Karpas-422 (cell line): Measurements from ENCODE around the gene DNAH17. TPM values are rescaled to one million over a fixed set of nuclear protein-coding genes. Genes with fewer than 3 reads are reported as not detected.

Experiments used
- DNase-seq: peaks from one replicate; pipeline ENCODE4 v3.0.0-alpha.2; 2015
- H2AFZ ChIP-seq: fragments of 200-600 bp; sonication (generic); 2 replicates; pipeline ENCODE4 v1.6.1; 2014; ENCODE audit warnings: antibody characterized with exemption, low read length, mixed read lengths
- H3K27ac ChIP-seq: fragments of 200-600 bp; sonication (generic); 2 replicates; pipeline ENCODE4 v1.5.1; 2014; ENCODE audit warnings: mild to moderate bottlenecking, low read length, moderate library complexity
- H3K27me3 ChIP-seq: fragments of 200-600 bp; sonication (generic); 2 replicates; pipeline ENCODE4 v1.6.1; 2014; ENCODE audit warnings: low read length, mixed read lengths
- H3K36me3 ChIP-seq: fragments of 200-600 bp; sonication (generic); 2 replicates; pipeline ENCODE4 v1.6.1; 2014; ENCODE audit warnings: low read length, mixed read lengths; ENCODE audit not compliant: insufficient read depth
- H3K4me1 ChIP-seq: fragments of 200-600 bp; sonication (generic); 2 replicates; pipeline ENCODE4 v1.6.1; 2014; ENCODE audit warnings: mild to moderate bottlenecking, low read length, mixed read lengths
- H3K4me2 ChIP-seq: fragments of 200-600 bp; sonication (generic); 2 replicates; pipeline ENCODE4 v1.6.1; 2014; ENCODE audit warnings: low read length, low read depth, mild to moderate bottlenecking; ENCODE audit not compliant: poor library complexity, severe bottlenecking
- H3K4me3 ChIP-seq: fragments of 200-600 bp; sonication (generic); 2 replicates; pipeline ENCODE4 v1.5.1; 2014; ENCODE audit warnings: mild to moderate bottlenecking, antibody characterized with exemption, low read length, mixed read lengths
- H3K79me2 ChIP-seq: fragments of 200-600 bp; sonication (generic); 2 replicates; pipeline ENCODE4 v1.6.1; 2014; ENCODE audit warnings: mild to moderate bottlenecking, low read length, mixed read lengths
- H3K9ac ChIP-seq: fragments of 200-600 bp; sonication (generic); 2 replicates; pipeline ENCODE4 v1.6.0; 2014; ENCODE audit warnings: low read length
- H3K9me2 ChIP-seq: fragments of 200-600 bp; sonication (generic), shearing (Covaris generic); replicated peaks from 2 replicates; pipeline ENCODE4 v1.6.0; 2014; ENCODE audit warnings: mild to moderate bottlenecking, low read length, moderate library complexity; ENCODE audit not compliant: insufficient read depth
- H3K9me3 ChIP-seq: fragments of 300-700, 200-600 bp; sonication (generic); 2 replicates; pipeline ENCODE4 v1.6.1; 2014; ENCODE audit warnings: low read length, mixed read lengths
- H4K20me1 ChIP-seq: fragments of 200-600 bp; sonication (generic); 2 replicates; pipeline ENCODE4 v1.6.1; 2014; ENCODE audit warnings: mild to moderate bottlenecking, antibody characterized with exemption, low read length, low read depth; ENCODE audit not compliant: insufficient read depth
- total RNA-seq: library from RNA; depleted of rRNA; stranded (reverse); fragments of >200 nt; shearing (Covaris generic); gene quantifications from 2 replicates; pipeline ENCODE4 v1.2.3, GENCODE V29; 2014; ENCODE audit warnings: low replicate concordance

DNAH17 gene
- total RNA-seq, 1 experiment from 2014 or later: not detected

GRCh38 chr17:78406396-78406795 lies 170.8 kb downstream of the DNAH17 start:
- H3K9me2 ChIP-seq: no peaks in the 10 kb centered on the region
- no peak overlapping the region for H3K9ac ChIP-seq
- no peak overlapping the region for H3K27ac ChIP-seq
- no peaks in the 10 kb centered on the region for H3K4me1 ChIP-seq
- H3K79me2 ChIP-seq: peaks cover 38% of the 10 kb centered on the region
- no peaks in the 10 kb centered on the region for H3K27me3 ChIP-seq
- H4K20me1 ChIP-seq: peaks cover 21% of the 10 kb centered on the region
- H3K4me3 ChIP-seq: no peak overlapping the region
- no peak overlapping the region for H2AFZ ChIP-seq
- no peak overlapping the region for H3K4me2 ChIP-seq
- DNase-seq: no peak
- 0 out of 2 replicates have a peak, but pooled peaks cover 2% of the 10 kb centered on the region for H3K36me3 ChIP-seq
- no peaks in the 10 kb centered on the region for H3K9me3 ChIP-seq

- Histone ChIP-seq H3K9me3 (no peaks in the 10 kb centered on the region), H3K4me2 (no peak overlapping the region), H3K79me2 (peaks cover 29% of the 10 kb centered on the region), H2AFZ (no peak overlapping the region), H3K4me1 (no peaks in the 10 kb centered on the region), H3K36me3 (peaks cover 6% of the 10 kb centered on the region; the same call in 1 of the 2 replicates), H3K4me3 (no peak overlapping the region), H3K9me2 (no peaks in the 10 kb centered on the region), H4K20me1 (peaks cover 20% of the 10 kb centered on the region), H3K27ac (no peak overlapping the region), H3K9ac (no peak overlapping the region), H3K27me3 (no peaks in the 10 kb centered on the region)
- no peak for DNase-seq
Observed at GRCh38 chr17:78403822-78404221, 173.4 kb downstream of the DNAH17 start.

GRCh38 chr17:78401891-78402290 lies 175.3 kb downstream of the DNAH17 start:
- no peaks in the 10 kb centered on the region for H3K9me3 ChIP-seq
- H3K9me2 ChIP-seq: no peaks in the 10 kb centered on the region
- H3K9ac ChIP-seq: no peak overlapping the region
- peaks cover 10% of the 10 kb centered on the region; the same call in 1 of the 2 replicates for H3K79me2 ChIP-seq
- no peak overlapping the region for H3K27ac ChIP-seq
- no peak overlapping the region for H3K4me3 ChIP-seq
- DNase-seq: no peak
- no peak overlapping the region for H2AFZ ChIP-seq
- H3K27me3 ChIP-seq: no peaks in the 10 kb centered on the region
- H3K4me1 ChIP-seq: no peaks in the 10 kb centered on the region
- peaks cover 6% of the 10 kb centered on the region; the same call in 1 of the 2 replicates for H3K36me3 ChIP-seq
- 0 out of 2 replicates have a peak, but pooled peaks cover 6% of the 10 kb centered on the region for H4K20me1 ChIP-seq
- H3K4me2 ChIP-seq: no peak overlapping the region

GRCh38 chr17:78401246-78401645 lies 175.9 kb downstream of the DNAH17 start:
- Histone ChIP-seq H3K27ac (no peak overlapping the region), H4K20me1 (0 out of 2 replicates have a peak, but pooled peaks cover 7% of the 10 kb centered on the region), H2AFZ (no peak overlapping the region), H3K4me1 (no peaks in the 10 kb centered on the region), H3K36me3 (peaks cover 6% of the 10 kb centered on the region; the same call in 1 of the 2 replicates), H3K9me2 (no peaks in the 10 kb centered on the region), H3K4me2 (no peak overlapping the region), H3K9ac (no peak overlapping the region), H3K27me3 (no peaks in the 10 kb centered on the region), H3K79me2 (peaks cover 6% of the 10 kb centered on the region; the same call in 1 of the 2 replicates), H3K4me3 (no peak overlapping the region), H3K9me3 (no peaks in the 10 kb centered on the region)
- no peak for DNase-seq

- Histone ChIP-seq H3K4me2 (no peak overlapping the region), H4K20me1 (0 out of 2 replicates have a peak, but pooled peaks cover 6% of the 10 kb centered on the region), H3K9ac (no peak overlapping the region), H3K36me3 (peaks cover 6% of the 10 kb centered on the region; the same call in 1 of the 2 replicates), H3K27ac (no peak overlapping the region), H2AFZ (no peak overlapping the region), H3K79me2 (peaks cover 6% of the 10 kb centered on the region; the same call in 1 of the 2 replicates), H3K4me3 (no peak overlapping the region), H3K27me3 (no peaks in the 10 kb centered on the region), H3K4me1 (no peaks in the 10 kb centered on the region), H3K9me2 (no peaks in the 10 kb centered on the region), H3K9me3 (no peaks in the 10 kb centered on the region)
- no peak for DNase-seq
Observed at GRCh38 chr17:78400581-78401240, 176.5 kb downstream of the DNAH17 start.

GRCh38 chr17:78399693-78400144 lies 177.5 kb downstream of the DNAH17 start:
- no peak overlapping the region for H3K9ac ChIP-seq
- H3K27me3 ChIP-seq: no peaks in the 10 kb centered on the region
- H3K36me3 ChIP-seq: peaks cover 6% of the 10 kb centered on the region; the same call in 1 of the 2 replicates
- H3K4me3 ChIP-seq: no peak overlapping the region
- no peak overlapping the region for H2AFZ ChIP-seq
- H3K79me2 ChIP-seq: peaks cover 2% of the 10 kb centered on the region
- H3K27ac ChIP-seq: no peak overlapping the region
- H3K9me2 ChIP-seq: no peaks in the 10 kb centered on the region
- H3K4me1 ChIP-seq: no peaks in the 10 kb centered on the region
- no peaks in the 10 kb centered on the region for H3K9me3 ChIP-seq
- no peak overlapping the region for H3K4me2 ChIP-seq
- 0 out of 2 replicates have a peak, but pooled peaks cover 4% of the 10 kb centered on the region for H4K20me1 ChIP-seq
- DNase-seq: no peak

- Histone ChIP-seq H4K20me1 (0 out of 2 replicates have a peak, but pooled peaks cover 4% of the 10 kb centered on the region), H3K27ac (no peak overlapping the region), H3K27me3 (no peaks in the 10 kb centered on the region), H2AFZ (no peak overlapping the region), H3K4me3 (no peak overlapping the region), H3K36me3 (peaks cover 6% of the 10 kb centered on the region; the same call in 1 of the 2 replicates), H3K9me2 (no peaks in the 10 kb centered on the region), H3K4me1 (no peaks in the 10 kb centered on the region), H3K9ac (no peak overlapping the region), H3K4me2 (no peak overlapping the region), H3K79me2 (peaks cover 2% of the 10 kb centered on the region), H3K9me3 (no peaks in the 10 kb centered on the region)
- no peak for DNase-seq
Observed at GRCh38 chr17:78399028-78399692, 178.0 kb downstream of the DNAH17 start.

- DNase-seq: no peak
- no peaks in the 10 kb centered on the region for H3K9me2 ChIP-seq
Observed at GRCh38 chr17:78398390-78398789, 178.8 kb downstream of the DNAH17 start.

More at GRCh38 chr17:78398390-78398789, 178.8 kb downstream of the DNAH17 start:
- H3K36me3 ChIP-seq: peaks cover 6% of the 10 kb centered on the region; the same call in 1 of the 2 replicates
- H3K4me2 ChIP-seq: no peak overlapping the region
- H4K20me1 ChIP-seq: 0 out of 2 replicates have a peak, but pooled peaks cover 4% of the 10 kb centered on the region
- H3K4me1 ChIP-seq: no peaks in the 10 kb centered on the region
- H3K27ac ChIP-seq: no peak overlapping the region
- H3K79me2 ChIP-seq: peaks cover 4% of the 10 kb centered on the region
- no peaks in the 10 kb centered on the region for H3K27me3 ChIP-seq
- no peaks in the 10 kb centered on the region for H3K9me3 ChIP-seq
- no peak overlapping the region for H2AFZ ChIP-seq
- no peak overlapping the region for H3K9ac ChIP-seq
- H3K4me3 ChIP-seq: no peak overlapping the region
